PC-9 (cell line): ENCODE results near the gene ZDHHC11. TPM values are rescaled to one million over a fixed set of nuclear protein-coding genes. Genes with fewer than 3 reads are reported as not detected.

Experiments used
- BruUV-seq: library from RNA; stranded (reverse); fragments of 400-500 nt; replicated peaks from 2 replicates; lab custom pipeline; 2021; lab: Mats Ljungman, UMichigan
- CTCF ChIA-PET: fragments of 300-600 bp; sonication (Branson Sonifier 250); formaldehyde crosslinking; loops from one replicate; lab custom pipeline; 2022; ENCODE audit warnings: antibody characterized with exemption; lab: Charles Lee
- POLR2A ChIA-PET: fragments of 300-600 bp; sonication (Branson Sonifier 250); formaldehyde crosslinking; loops from one replicate; lab custom pipeline; 2022; ENCODE audit warnings: antibody characterized with exemption; ENCODE audit not compliant: unreplicated experiment; lab: Charles Lee
- DNase-seq, 2 experiments: peaks; one replicate each; pipeline versions ENCODE4 v3.0.0 to v3.0.0-alpha.2; 2015 to 2022; ENCODE audit warnings: mixed read lengths in 1 of 2
- H2AFZ ChIP-seq: fragments of 200-600 bp; sonication (generic); 2 replicates; pipeline ENCODE4 v1.8.1; 2017; ENCODE audit warnings: antibody characterized with exemption
- H3F3A ChIP-seq: fragments of 200-600 bp; sonication (generic); 2 replicates; pipeline ENCODE4 v1.8.1; 2017; ENCODE audit warnings: antibody characterized with exemption, mild to moderate bottlenecking, low read depth; ENCODE audit not compliant: insufficient read depth
- H3K27ac ChIP-seq: fragments of 200-600 bp; sonication (generic); 2 replicates; pipeline ENCODE4 v1.6.1; 2016; ENCODE audit warnings: mixed run types
- H3K27me3 ChIP-seq: fragments of 200-600 bp; sonication (generic); 2 replicates; pipeline ENCODE4 v1.6.1; 2016; ENCODE audit warnings: low read depth, mixed run types; ENCODE audit not compliant: insufficient read depth
- H3K36me3 ChIP-seq: fragments of 200-600 bp; sonication (generic); 2 replicates; pipeline ENCODE4 v1.6.1; 2016; ENCODE audit warnings: low read depth, mixed run types
- H3K4me1 ChIP-seq: fragments of 200-600 bp; sonication (generic); replicated peaks from 2 replicates; pipeline ENCODE4 v1.6.1; 2016; ENCODE audit warnings: mixed run types; ENCODE audit not compliant: insufficient read depth
- H3K4me2 ChIP-seq: fragments of 200-600 bp; sonication (generic); 2 replicates; pipeline ENCODE4 v1.6.1; 2017; ENCODE audit warnings: mixed run types
- H3K4me3 ChIP-seq: fragments of 200-600 bp; sonication (generic); 2 replicates; pipeline ENCODE4 v1.6.1; 2016; ENCODE audit warnings: mixed run types
- H3K79me2 ChIP-seq: fragments of 200-600 bp; sonication (generic); 2 replicates; pipeline ENCODE4 v1.6.1; 2017; ENCODE audit warnings: low read depth, mixed run types
- H3K9me2 ChIP-seq: fragments of 200-600 bp; sonication (generic); 2 replicates; pipeline ENCODE4 v1.8.1; 2017; ENCODE audit warnings: mild to moderate bottlenecking; ENCODE audit not compliant: insufficient read depth
- H3K9me3 ChIP-seq: fragments of 200-600 bp; sonication (generic); 2 replicates; pipeline ENCODE4 v1.8.1; 2016; ENCODE audit warnings: low read depth; ENCODE audit not compliant: insufficient read depth
- H4K20me1 ChIP-seq: fragments of 200-600 bp; sonication (generic); 2 replicates; pipeline ENCODE4 v1.8.1; 2017; ENCODE audit not compliant: insufficient read depth
- CTCF ChIP-seq: fragments of 200-600 bp; sonication (generic); conservative IDR thresholded peaks from 2 replicates; pipeline ENCODE4 v1.6.1; 2017; ENCODE audit warnings: mixed run types, antibody characterized with exemption, mild to moderate bottlenecking, moderate library complexity
- EZH2 ChIP-seq: fragments of 200-600 bp; sonication (generic); IDR thresholded peaks from 2 replicates; pipeline ENCODE4 v1.8.0; 2017; ENCODE audit warnings: antibody characterized with exemption, low read depth
- intact Hi-C: fragments of 100-400 bp; cut with micrococcal nuclease; formaldehyde crosslinking; loops from one replicate; pipeline ENCODE4 v1.10.0; 2022; ENCODE audit not compliant: unreplicated experiment
- total RNA-seq: library from RNA; stranded (reverse); gene quantifications from 2 replicates; pipeline ENCODE4 v1.2.3, GENCODE V29; 2021

The ZDHHC11 gene
- total RNA-seq, 1 experiment from 2014 or later: 13.1 TPM

DNA sequence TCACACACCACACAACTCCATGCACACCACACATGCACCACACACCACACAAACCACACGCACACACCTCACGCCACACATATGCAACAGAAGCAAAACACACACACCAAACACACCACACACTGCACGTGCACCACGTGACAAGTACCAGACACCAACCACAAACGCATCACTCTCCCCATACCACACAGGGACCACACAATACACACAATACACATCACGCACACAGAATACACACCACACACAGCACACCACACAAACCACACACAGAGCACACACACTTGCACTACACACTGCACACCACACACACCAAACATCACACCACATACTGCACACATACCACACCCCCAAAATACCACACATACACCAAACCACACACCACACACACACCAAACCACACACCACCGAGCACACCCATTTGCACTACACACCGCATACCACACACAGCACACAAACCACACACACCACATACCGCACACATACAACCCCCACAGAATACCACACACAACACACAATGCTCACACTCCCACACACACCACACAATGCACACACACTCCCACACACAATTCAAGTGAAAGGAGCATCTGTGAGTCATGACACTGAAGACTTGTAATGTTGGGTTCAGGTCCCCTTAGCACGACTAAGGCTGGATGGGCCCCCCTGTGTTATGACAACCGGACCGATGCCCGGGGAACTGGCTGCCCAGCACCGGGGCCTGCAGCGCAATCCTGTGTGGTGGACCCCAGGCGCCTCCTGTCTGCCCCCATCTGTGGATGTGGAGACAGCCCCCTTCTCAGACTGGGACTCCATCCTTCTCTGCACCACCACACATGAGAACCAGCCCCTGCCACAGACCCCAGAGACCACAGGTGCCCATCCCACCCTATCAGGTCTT lies 6.0 kb upstream of the ZDHHC11 start:
- Histone ChIP-seq H3K4me1 (no peaks in the 10 kb centered on the region), H3K9me2 (no peaks in the 10 kb centered on the region), H3K36me3 (no peaks in the 10 kb centered on the region), H2AFZ (no peak overlapping the region), H3K9me3 (no peaks in the 10 kb centered on the region), H3K27me3 (peaks cover 8% of the 10 kb centered on the region; the same call in 1 of the 2 replicates), H3K4me3 (no peak overlapping the region), H3K27ac (no peak overlapping the region), H3K4me2 (no peak overlapping the region), H4K20me1 (peaks cover 6% of the 10 kb centered on the region), H3F3A (peaks cover 11% of the 10 kb centered on the region; the same call in 1 of the 2 replicates), H3K79me2 (no peaks in the 10 kb centered on the region)
- BruUV-seq: no TSS peak
- ChIA-PET CTCF (no interaction called here), POLR2A (no interaction called here)
- TF ChIP-seq EZH2 (no peak), CTCF (no peak)
- DNase-seq: no peak
- intact Hi-C loops: no loop called here

GRCh38 chr5:855771-856530 lies 5.2 kb upstream of the ZDHHC11 start:
- intact Hi-C loops: no loop called here
- no peaks in the 10 kb centered on the region for H3K79me2 ChIP-seq
- no peaks in the 10 kb centered on the region for H3K9me3 ChIP-seq
- no peak overlapping the region for H3K4me3 ChIP-seq
- no peaks in the 10 kb centered on the region for H3K36me3 ChIP-seq
- H3K4me1 ChIP-seq: no peaks in the 10 kb centered on the region
- no peak overlapping the region for H2AFZ ChIP-seq
- CTCF ChIA-PET: no interaction called here
- H3K27ac ChIP-seq: no peak overlapping the region
- H3K4me2 ChIP-seq: no peak overlapping the region
- no peak for DNase-seq
- peaks cover 11% of the 10 kb centered on the region; the same call in 1 of the 2 replicates for H3F3A ChIP-seq
- peaks cover 6% of the 10 kb centered on the region for H4K20me1 ChIP-seq
- no peaks in the 10 kb centered on the region for H3K9me2 ChIP-seq
- TF ChIP-seq EZH2 (no peak), CTCF (no peak)
- peaks cover 12% of the 10 kb centered on the region for H3K27me3 ChIP-seq
- BruUV-seq: no TSS peak
- POLR2A ChIA-PET: no interaction called here

DNA sequence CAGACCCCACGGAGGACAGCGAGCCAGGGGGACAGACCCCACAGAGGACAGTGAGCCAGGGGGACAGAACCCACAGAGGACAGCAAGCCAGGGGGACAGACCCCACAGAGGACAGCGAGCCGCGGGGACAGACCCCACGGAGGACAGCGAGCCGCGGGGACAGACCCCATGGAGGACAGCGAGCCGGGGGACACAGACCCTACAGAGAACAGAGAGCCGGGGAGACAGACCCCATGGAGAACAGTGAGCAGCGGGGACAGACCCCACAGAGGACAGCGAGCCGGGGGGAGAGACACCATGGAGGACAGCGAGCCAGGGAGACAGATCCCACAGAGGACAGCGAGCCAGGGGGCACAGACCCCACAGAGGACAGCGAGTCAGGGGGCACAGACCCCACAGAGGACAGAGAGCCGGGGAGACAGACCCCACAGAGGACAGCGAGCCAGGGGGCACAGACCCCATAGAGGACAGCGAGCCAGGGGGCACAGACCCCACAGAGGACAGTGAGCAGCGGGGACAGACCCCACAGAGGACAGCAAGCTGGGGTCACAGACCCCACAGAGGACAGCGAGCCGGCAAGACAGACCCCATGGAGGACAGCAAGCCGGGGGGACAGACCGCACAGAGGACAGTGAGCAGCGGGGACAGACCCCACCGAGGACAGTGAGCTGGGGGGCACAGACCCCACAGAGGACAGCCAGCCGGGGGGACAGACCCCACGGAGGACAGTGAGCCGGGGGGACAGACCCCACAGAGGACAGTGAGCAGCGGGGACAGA lies 4.4 kb upstream of the ZDHHC11 start:
- H3K79me2 ChIP-seq: no peaks in the 10 kb centered on the region
- H2AFZ ChIP-seq: no peak overlapping the region
- H3K4me1 ChIP-seq: no peaks in the 10 kb centered on the region
- H3K4me3 ChIP-seq: no peak overlapping the region
- H3K9me2 ChIP-seq: no peaks in the 10 kb centered on the region
- DNase-seq: no peak
- no peaks in the 10 kb centered on the region for H3K36me3 ChIP-seq
- ChIA-PET CTCF (no interaction called here), POLR2A (no interaction called here)
- H3K9me3 ChIP-seq: no peaks in the 10 kb centered on the region
- H3K27me3 ChIP-seq: peaks cover 20% of the 10 kb centered on the region
- peaks cover 11% of the 10 kb centered on the region; the same call in 1 of the 2 replicates for H3F3A ChIP-seq
- no peak overlapping the region for H3K4me2 ChIP-seq
- no peak for TF ChIP-seq CTCF
- TF ChIP-seq EZH2: no peak
- intact Hi-C loops: no loop called here
- no peak overlapping the region for H3K27ac ChIP-seq
- H4K20me1 ChIP-seq: peaks cover 6% of the 10 kb centered on the region; the same call in 1 of the 2 replicates
- no TSS peak for BruUV-seq
